T-cell (primary cell): Measurements from ENCODE around the gene COL4A6. TPM values are rescaled to one million over a fixed set of nuclear protein-coding genes. Genes with fewer than 3 reads are reported as not detected.
"Not testable (repeated sequence)": the region's sequence is repeated elsewhere in the genome, so short reads cannot be mapped to it uniquely, and the experiment has no call there.

Experiments used
- ATAC-seq, 4 experiments: fragments of 200-7000 bp in 3 of 4; fragments of 150-1000 bp in 1 of 4; cut with Tn5 transposase; replicated peaks in 1 of 4; 1 replicate in 3 of 4; 2 replicates in 1 of 4; pipeline ENCODE4 v1.10.0; 2021; ENCODE audit warnings: moderate library complexity in 3 of 4, mild to moderate bottlenecking in 2 of 4, moderate number of reproducible peaks in 1 of 4
- CTCF ChIA-PET, 2 donors: fragments of 300-600 bp; sonication (Branson Sonifier 250); formaldehyde crosslinking; loops; one replicate each; lab custom pipeline; 2022; ENCODE audit warnings: antibody characterized with exemption in 2 of 2; lab: Charles Lee
- POLR2A ChIA-PET, 2 donors: fragments of 300-600 bp; sonication (Branson Sonifier 250); formaldehyde crosslinking; loops; one replicate each; lab custom pipeline; 2022; ENCODE audit warnings: antibody characterized with exemption in 2 of 2; lab: Charles Lee
- DNase-seq, 35 experiments: peaks; one replicate each; pipeline versions ENCODE4 v3.0.0 to v3.0.0-alpha.2; 2013 to 2023
- H3K27ac ChIP-seq: one replicate; pipeline ENCODE4 v1.5.1; 2013; ENCODE audit warnings: low read length
- H3K27me3 ChIP-seq, 2 experiments: replicated peaks in 1 of 2; 1 replicate in 1 of 2; 2 replicates in 1 of 2; pipeline versions ENCODE4 v1.6.1 to v1.7.0; 2013; ENCODE audit warnings: low read length in 1 of 2, mixed read lengths in 1 of 2; ENCODE audit not compliant: control insufficient read depth in 2 of 2, insufficient read depth in 2 of 2; ENCODE audit errors: extremely low read depth in 1 of 2
- H3K36me3 ChIP-seq, 2 donors: 1 replicate in 1 of 2; 2 replicates in 1 of 2; pipeline versions ENCODE4 v1.6.1 to v1.7.0; 2013; ENCODE audit warnings: low read length in 1 of 2; ENCODE audit not compliant: control insufficient read depth in 2 of 2, insufficient read depth in 1 of 2; ENCODE audit errors: extremely low read depth in 1 of 2
- H3K4me1 ChIP-seq, 2 experiments: 1 replicate in 1 of 2; 2 replicates in 1 of 2; pipeline versions ENCODE4 v1.6.1 to v1.7.0; 2013; ENCODE audit warnings: low read length in 2 of 2, mixed read lengths in 1 of 2; ENCODE audit not compliant: insufficient read depth in 2 of 2, control insufficient read depth in 1 of 2; ENCODE audit errors: extremely low read depth in 1 of 2
- H3K4me3 ChIP-seq, 2 donors: 1 replicate in 1 of 2; 2 replicates in 1 of 2; pipeline versions ENCODE4 v1.5.1 to v1.7.0; 2013; ENCODE audit warnings: mild to moderate bottlenecking in 2 of 2, low read length in 1 of 2, moderate library complexity in 1 of 2; ENCODE audit not compliant: control insufficient read depth in 1 of 2; ENCODE audit errors: extremely low read depth in 1 of 2
- H3K9me3 ChIP-seq: 2 replicates; pipeline ENCODE4 v1.7.0; 2013
- H3K27ac Mint-ChIP-seq, 2 donors: one replicate each; pipeline ENCODE4 v1.8.0; 2020 to 2021; ENCODE audit warnings: mild to moderate bottlenecking in 2 of 2, mixed read lengths in 2 of 2
- H3K27me3 Mint-ChIP-seq, 2 donors: one replicate each; pipeline ENCODE4 v1.8.0; 2021 to 2022; ENCODE audit warnings: mixed read lengths in 2 of 2
- H3K36me3 Mint-ChIP-seq: one replicate; pipeline ENCODE4 v1.8.0; 2021; ENCODE audit warnings: mixed read lengths
- H3K4me1 Mint-ChIP-seq, 3 donors: one replicate each; pipeline ENCODE4 v1.8.0; 2020 to 2022; ENCODE audit warnings: mixed read lengths in 3 of 3, mild to moderate bottlenecking in 1 of 3
- H3K4me3 Mint-ChIP-seq, 3 donors: one replicate each; pipeline ENCODE4 v1.8.0; 2020 to 2022; ENCODE audit warnings: mild to moderate bottlenecking in 3 of 3, mixed read lengths in 3 of 3, moderate library complexity in 3 of 3
- H3K9me3 Mint-ChIP-seq, 3 donors: one replicate each; pipeline ENCODE4 v1.8.0; 2020 to 2022; ENCODE audit warnings: mixed read lengths in 3 of 3
- WGBS: methylation state at CpG from one replicate; pipeline ENCODE4 v1.1.5; 2013; ENCODE audit warnings: missing lambda C conversion rate; ENCODE audit not compliant: insufficient coverage; 5-methylcytosine and 5-hydroxymethylcytosine counted together
- total RNA-seq, 35 experiments: library from RNA in 6 of 35; stranded (reverse) in 6 of 35; fragments of 120-200 nt in 1 of 35; gene quantifications; one replicate each; pipeline versions ENCODE4 v1.2.1 to v1.2.4 and lab custom pipeline; 2013 to 2026

The COL4A6 gene
- total RNA-seq, 5 donors from 2014 or later (not counting 1 experiment from before 2014, with no cell fraction given) = 0.03 to 0.22 (median 0.20) TPM; not detected in 2

GRCh38 chrX:108396188-108396891, 41.9 kb downstream of the COL4A6 start:
- POLR2A ChIA-PET = no interaction called here
- CTCF ChIA-PET = no interaction called here

GRCh38 chrX:108390976-108391717, 47.1 kb downstream of the COL4A6 start:
- H3K9me3 ChIP-seq, H3K4me3 ChIP-seq, CTCF ChIA-PET, H3K27me3 ChIP-seq, H3K4me1 Mint-ChIP-seq, H3K27ac ChIP-seq, ATAC-seq, DNase-seq, H3K4me3 Mint-ChIP-seq, H3K4me1 ChIP-seq, H3K36me3 ChIP-seq, H3K27ac Mint-ChIP-seq, H3K9me3 Mint-ChIP-seq, H3K36me3 Mint-ChIP-seq: not testable (repeated sequence)
- 67% methylated on average over 2 of the region's 9 CpGs for WGBS
- peaks cover 0 to 20% of the 10 kb centered on the region in 2 donors for H3K27me3 Mint-ChIP-seq
- POLR2A ChIA-PET = interaction anchor here in 1 of 2 donors (0.6 kb wide), 1 partner anchor 19 kb away, joined by 13 read pairs; no protein-coding TSS in a partner anchor

More at GRCh38 chrX:108396188-108396891, 41.9 kb downstream of the COL4A6 start:
- peaks cover 0 to 16% of the 10 kb centered on the region in 2 donors for H3K27me3 Mint-ChIP-seq
- Histone ChIP-seq H3K27ac (no peak overlapping the region), H3K4me3 (no peak overlapping the region), H3K9me3 (no peaks in the 10 kb centered on the region), H3K27me3 (peaks cover 0 to 2% of the 10 kb centered on the region in 2 experiments), H3K4me1 (no peaks in the 10 kb centered on the region), H3K36me3 (no peaks in the 10 kb centered on the region)
- H3K9me3 Mint-ChIP-seq = no peaks in the 10 kb centered on the region
- H3K4me1 Mint-ChIP-seq = no peaks in the 10 kb centered on the region
- H3K36me3 Mint-ChIP-seq = no peaks in the 10 kb centered on the region
- H3K27ac Mint-ChIP-seq = no peak overlapping the region
- DNase-seq (no peak), ATAC-seq (no peak)
- no CpG with 5 or more reads among the region's 6 CpGs for WGBS
- H3K4me3 Mint-ChIP-seq = no peak overlapping the region

- no CpG with 5 or more reads among the region's 1 CpG for WGBS
- Mint-ChIP-seq H3K4me3 (no peak overlapping the region), H3K36me3 (no peaks in the 10 kb centered on the region), H3K4me1 (no peaks in the 10 kb centered on the region), H3K9me3 (peaks cover 0 to 6% (median 0%) of the 10 kb centered on the region in 3 donors), H3K27me3 (peaks cover 0 to 14% of the 10 kb centered on the region in 2 donors), H3K27ac (no peak overlapping the region)
- Histone ChIP-seq H3K27ac (no peak overlapping the region), H3K27me3 (no peaks in the 10 kb centered on the region), H3K36me3 (no peaks in the 10 kb centered on the region), H3K4me1 (no peaks in the 10 kb centered on the region), H3K9me3 (no peaks in the 10 kb centered on the region), H3K4me3 (no peak overlapping the region)
- ChIA-PET CTCF (no interaction called here), POLR2A (no interaction called here)
- DNase-seq (no peak), ATAC-seq (no peak)
Observed at GRCh38 chrX:108384783-108385182, 53.4 kb downstream of the COL4A6 start.

GRCh38 chrX:108380222-108380621, 58.0 kb downstream of the COL4A6 start:
- Mint-ChIP-seq H3K4me1 (no peaks in the 10 kb centered on the region), H3K9me3 (no peaks in the 10 kb centered on the region), H3K27me3 (peaks cover 0 to 11% of the 10 kb centered on the region in 2 donors), H3K4me3 (no peak overlapping the region), H3K27ac (no peak overlapping the region), H3K36me3 (no peaks in the 10 kb centered on the region)
- no peak overlapping the region for H3K4me3 ChIP-seq
- ATAC-seq (no peak), DNase-seq (no peak)
- H3K9me3 ChIP-seq = no peaks in the 10 kb centered on the region
- WGBS = no CpG with 5 or more reads among the region's 2 CpGs
- no peaks in the 10 kb centered on the region for H3K4me1 ChIP-seq
- ChIA-PET POLR2A (no interaction called here), CTCF (no interaction called here)
- H3K27me3 ChIP-seq = no peaks in the 10 kb centered on the region
- no peak overlapping the region for H3K27ac ChIP-seq
- H3K36me3 ChIP-seq = no peaks in the 10 kb centered on the region

GRCh38 chrX:108376821-108377220, 61.4 kb downstream of the COL4A6 start:
- no CpG with 5 or more reads among the region's 11 CpGs for WGBS
- H3K4me3 ChIP-seq, POLR2A ChIA-PET, H3K9me3 ChIP-seq, H3K27ac Mint-ChIP-seq, H3K9me3 Mint-ChIP-seq, H3K27me3 ChIP-seq, H3K4me1 Mint-ChIP-seq, H3K27ac ChIP-seq, ATAC-seq, H3K4me1 ChIP-seq, H3K36me3 Mint-ChIP-seq, DNase-seq, CTCF ChIA-PET, H3K4me3 Mint-ChIP-seq, H3K36me3 ChIP-seq: not testable (repeated sequence)
- peaks cover 0 to 22% of the 10 kb centered on the region in 2 donors for H3K27me3 Mint-ChIP-seq

GRCh38 chrX:108375591-108375990, 62.6 kb downstream of the COL4A6 start:
- H3K36me3 ChIP-seq, POLR2A ChIA-PET, H3K4me3 Mint-ChIP-seq, DNase-seq, H3K27ac ChIP-seq, ATAC-seq, H3K4me3 ChIP-seq, H3K27me3 ChIP-seq, H3K36me3 Mint-ChIP-seq, H3K4me1 Mint-ChIP-seq, H3K27ac Mint-ChIP-seq, H3K9me3 Mint-ChIP-seq, CTCF ChIA-PET, H3K9me3 ChIP-seq, H3K4me1 ChIP-seq: not testable (repeated sequence)
- no CpG with 5 or more reads among the region's 2 CpGs for WGBS
- H3K27me3 Mint-ChIP-seq = peaks cover 0 to 25% of the 10 kb centered on the region in 2 donors
